Vein endothelial cell (primary cell): ENCODE results near the gene SSBP2. TPM values are rescaled to one million over a fixed set of nuclear protein-coding genes. Genes with fewer than 3 reads are reported as not detected.

Experiments used
- total RNA-seq: library from RNA; depleted of rRNA; stranded (reverse); fragments of >200 nt; gene quantifications from 2 replicates; pipeline ENCODE4 v1.2.3, GENCODE V29; 2012

Gene SSBP2
- 8.4 and 8.8 TPM in 2 replicates for total RNA-seq

DNA sequence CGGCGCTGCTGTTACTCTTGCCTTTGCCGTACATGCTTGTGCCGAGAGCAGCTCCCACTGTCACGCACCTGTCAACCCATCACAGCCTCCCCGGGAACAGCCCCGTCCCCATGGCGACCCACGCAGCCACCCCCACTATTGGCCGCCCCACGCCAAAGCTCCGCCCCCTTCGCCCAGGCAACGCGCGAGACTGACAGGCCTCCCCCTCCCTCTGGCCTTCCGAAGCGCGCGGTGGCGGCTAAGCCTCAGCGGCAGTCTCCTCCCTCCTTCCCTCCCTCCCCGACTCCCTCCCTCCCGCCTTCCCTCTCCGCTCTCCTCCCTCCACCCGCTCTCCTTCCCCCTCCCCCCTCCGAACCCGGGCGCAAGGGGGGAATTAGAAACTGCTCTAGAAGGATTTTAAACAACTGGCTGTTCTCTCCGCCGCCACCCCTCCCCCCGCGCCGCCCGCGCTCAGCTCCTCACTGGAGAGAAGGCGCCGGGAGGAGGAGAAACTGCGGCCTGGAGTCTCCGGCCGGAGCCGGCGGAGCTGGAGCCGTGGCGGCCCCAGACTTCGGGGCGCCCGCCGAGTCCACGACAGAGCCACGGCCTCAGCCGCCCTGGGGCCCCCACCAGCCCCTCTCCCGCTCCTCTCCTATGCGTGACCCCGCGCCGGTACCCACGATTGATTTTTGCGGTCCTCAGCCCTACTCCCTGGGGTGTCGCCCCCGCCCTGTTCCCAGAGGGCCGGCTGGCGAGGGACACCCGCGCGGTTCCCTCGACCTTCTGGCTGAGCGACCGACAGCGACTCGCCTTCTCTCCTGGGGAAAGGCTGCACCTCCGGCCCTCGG lies at the start of gene SSBP2:
TSS of gene SSBP2 (minus strand) at position 89 of the 827 bp plus-strand sequence. CDS start at position 34, 55 bp downstream.

DNA sequence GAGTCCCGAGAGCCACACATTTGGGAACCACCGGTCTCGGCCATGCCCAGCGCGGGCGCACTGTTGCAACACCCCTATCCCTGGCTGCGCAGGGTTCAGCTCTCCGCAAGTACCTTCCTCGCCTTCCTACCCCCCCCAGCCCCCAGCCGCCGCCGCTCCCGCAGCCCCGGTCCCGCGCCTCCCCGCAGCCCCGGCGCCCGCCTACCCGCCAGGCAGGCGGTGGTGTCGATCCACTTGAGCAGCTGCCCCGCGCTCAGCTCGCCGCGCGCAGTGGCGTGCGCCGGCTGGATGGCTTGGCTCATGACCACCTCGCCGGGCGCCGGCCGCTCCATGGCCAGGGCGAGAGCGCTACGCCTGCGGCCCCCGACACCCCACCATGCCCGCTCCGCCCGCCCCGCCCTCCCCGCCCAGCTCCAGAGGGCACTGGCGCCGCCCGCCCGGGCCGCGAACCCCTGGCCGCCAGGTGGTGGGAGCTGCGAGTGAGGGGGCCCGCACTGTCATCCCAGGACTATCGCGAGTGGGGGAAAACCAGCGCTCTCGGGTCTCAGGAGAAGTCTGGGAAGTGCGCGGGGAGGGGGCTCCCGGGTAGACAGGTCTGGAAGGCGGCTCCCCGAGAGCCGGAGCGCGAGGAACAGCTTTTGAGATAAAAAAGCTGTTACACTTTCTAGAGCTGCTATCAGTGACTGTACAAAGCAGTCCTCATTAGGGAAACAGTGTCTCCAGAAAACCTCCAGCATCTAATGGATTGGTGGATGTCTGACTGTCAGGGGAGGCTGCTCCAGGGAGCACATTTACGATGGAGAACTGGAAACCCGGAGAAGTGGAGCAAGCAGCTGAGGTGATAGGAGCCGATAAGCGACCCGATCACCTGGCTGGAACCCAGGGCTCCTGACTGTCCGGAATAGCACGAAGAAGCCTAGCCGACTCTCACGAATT lies 356.8 kb downstream of the SSBP2 start, which contains the start of gene ACOT12:
TSS of gene ACOT12 (minus strand) at position 352 of the 936 bp plus-strand sequence. CDS start at position 332, 20 bp downstream.

Other genes with a start within 250 kb of the SSBP2 start
- gene ATG10, start 220.9 kb upstream of the SSBP2 start, total RNA-seq: 4.9 and 6.2 TPM in 2 replicates